Mesenchymal stem cell (in vitro differentiated cells and primary cell): ENCODE measurements around the gene FUCA2.
"Not testable (repeated sequence)": the region's sequence is repeated elsewhere in the genome, so short reads cannot be mapped to it uniquely, and the experiment has no call there.

ENCODE experiments used
- DNase-seq: peaks from one replicate; pipeline ENCODE4 v3.0.0-alpha.2; 2013
- H2AFZ ChIP-seq: one replicate; pipeline ENCODE4 v1.6.1; 2013; ENCODE audit warnings: low read depth, mild to moderate bottlenecking, control low read depth, inconsistent platforms, low read length, moderate library complexity
- H2AK5ac ChIP-seq: 2 replicates; pipeline ENCODE4 v1.6.1; 2013; ENCODE audit warnings: low read length, moderate library complexity, mild to moderate bottlenecking, inconsistent platforms; ENCODE audit not compliant: severe bottlenecking
- H2BK120ac ChIP-seq: one replicate; pipeline ENCODE4 v1.6.1; 2013; ENCODE audit warnings: low read depth, mild to moderate bottlenecking, inconsistent platforms, low read length, moderate library complexity
- H2BK12ac ChIP-seq, 2 experiments: one replicate each; pipeline ENCODE4 v1.6.1; 2013; ENCODE audit warnings: inconsistent platforms in 2 of 2, low read length in 2 of 2, mild to moderate bottlenecking in 2 of 2, moderate library complexity in 2 of 2, control low read depth in 1 of 2
- H2BK15ac ChIP-seq: one replicate; pipeline ENCODE4 v1.6.1; 2013; ENCODE audit warnings: mild to moderate bottlenecking, low read depth, inconsistent platforms; ENCODE audit not compliant: poor library complexity, severe bottlenecking
- H2BK5ac ChIP-seq: 2 replicates; pipeline ENCODE4 v1.6.1; 2013; ENCODE audit warnings: low read depth, mild to moderate bottlenecking, low read length, control low read depth, inconsistent platforms; ENCODE audit not compliant: poor library complexity, severe bottlenecking
- H3K14ac ChIP-seq, 2 experiments: one replicate each; pipeline ENCODE4 v1.6.1; 2013; ENCODE audit warnings: inconsistent platforms in 2 of 2, low read length in 2 of 2, control low read depth in 1 of 2, mild to moderate bottlenecking in 1 of 2, moderate library complexity in 1 of 2
- H3K18ac ChIP-seq, 2 experiments: one replicate each; pipeline ENCODE4 v1.6.1; 2013; ENCODE audit warnings: inconsistent platforms in 2 of 2, low read length in 2 of 2, control low read depth in 1 of 2, low read depth in 1 of 2, mild to moderate bottlenecking in 1 of 2
- H3K23ac ChIP-seq, 2 experiments: one replicate each; pipeline ENCODE4 v1.6.1; 2013; ENCODE audit warnings: inconsistent platforms in 2 of 2, low read length in 2 of 2, mild to moderate bottlenecking in 2 of 2, moderate library complexity in 2 of 2, control low read depth in 1 of 2
- H3K27ac ChIP-seq: 2 replicates; pipeline ENCODE4 v1.5.1; 2013; ENCODE audit warnings: mild to moderate bottlenecking, moderate library complexity, low read length, control low read depth, inconsistent platforms; ENCODE audit not compliant: poor library complexity, severe bottlenecking
- H3K27me3 ChIP-seq, 2 experiments: 2 replicates each; pipeline versions ENCODE4 v1.6.1 to v1.7.0; 2013; ENCODE audit warnings: low read length in 2 of 2, mild to moderate bottlenecking in 2 of 2, moderate library complexity in 2 of 2, control low read depth in 1 of 2, inconsistent platforms in 1 of 2; ENCODE audit not compliant: control insufficient read depth in 1 of 2, insufficient read depth in 1 of 2
- H3K36me3 ChIP-seq, 2 experiments: 2 replicates each; pipeline versions ENCODE4 v1.6.1 to v1.7.0; 2013; ENCODE audit warnings: low read length in 2 of 2, control low read depth in 1 of 2, inconsistent platforms in 1 of 2, low read depth in 1 of 2, mild to moderate bottlenecking in 1 of 2; ENCODE audit not compliant: insufficient read depth in 2 of 2, control insufficient read depth in 1 of 2
- H3K4ac ChIP-seq, 2 experiments: one replicate each; pipeline ENCODE4 v1.6.1; 2013; ENCODE audit warnings: inconsistent platforms in 2 of 2, low read length in 2 of 2, mild to moderate bottlenecking in 2 of 2, moderate library complexity in 2 of 2, control low read depth in 1 of 2, low read depth in 1 of 2
- H3K4me1 ChIP-seq: 2 replicates; pipeline ENCODE4 v1.6.1; 2013; ENCODE audit warnings: low read depth, low read length, control low read depth; ENCODE audit not compliant: control insufficient read depth, insufficient read depth
- H3K4me2 ChIP-seq: 2 replicates; pipeline ENCODE4 v1.6.1; 2013; ENCODE audit warnings: low read length, mild to moderate bottlenecking, inconsistent platforms; ENCODE audit not compliant: poor library complexity, severe bottlenecking
- H3K4me3 ChIP-seq, 2 experiments: 2 replicates each; pipeline versions ENCODE4 v1.5.1 to v1.7.0; 2013; ENCODE audit warnings: low read length in 2 of 2, mild to moderate bottlenecking in 2 of 2, control low read depth in 1 of 2, low read depth in 1 of 2; ENCODE audit not compliant: insufficient read depth in 1 of 2
- H3K79me1 ChIP-seq: replicated peaks from 2 replicates; pipeline ENCODE4 v1.6.1; 2013; ENCODE audit warnings: mild to moderate bottlenecking, control low read depth, low read length, inconsistent platforms; ENCODE audit not compliant: poor library complexity, severe bottlenecking
- H3K9ac ChIP-seq: 2 replicates; pipeline ENCODE4 v1.7.0; 2013; ENCODE audit warnings: mild to moderate bottlenecking, low read length, moderate library complexity
- H3K9me3 ChIP-seq: 2 replicates; pipeline ENCODE4 v1.7.0; 2013; ENCODE audit warnings: mild to moderate bottlenecking, low read length; ENCODE audit not compliant: control insufficient read depth
- H4K8ac ChIP-seq: one replicate; pipeline ENCODE4 v1.6.1; 2013; ENCODE audit warnings: inconsistent platforms, mild to moderate bottlenecking, low read length, moderate library complexity
- H4K91ac ChIP-seq: one replicate; pipeline ENCODE4 v1.6.1; 2013; ENCODE audit warnings: mild to moderate bottlenecking, low read length, inconsistent platforms
- WGBS: methylation state at CpG from one replicate; pipeline ENCODE4 v1.1.7; 2013; ENCODE audit warnings: mixed read lengths; 5-methylcytosine and 5-hydroxymethylcytosine counted together

FUCA2 gene

DNA sequence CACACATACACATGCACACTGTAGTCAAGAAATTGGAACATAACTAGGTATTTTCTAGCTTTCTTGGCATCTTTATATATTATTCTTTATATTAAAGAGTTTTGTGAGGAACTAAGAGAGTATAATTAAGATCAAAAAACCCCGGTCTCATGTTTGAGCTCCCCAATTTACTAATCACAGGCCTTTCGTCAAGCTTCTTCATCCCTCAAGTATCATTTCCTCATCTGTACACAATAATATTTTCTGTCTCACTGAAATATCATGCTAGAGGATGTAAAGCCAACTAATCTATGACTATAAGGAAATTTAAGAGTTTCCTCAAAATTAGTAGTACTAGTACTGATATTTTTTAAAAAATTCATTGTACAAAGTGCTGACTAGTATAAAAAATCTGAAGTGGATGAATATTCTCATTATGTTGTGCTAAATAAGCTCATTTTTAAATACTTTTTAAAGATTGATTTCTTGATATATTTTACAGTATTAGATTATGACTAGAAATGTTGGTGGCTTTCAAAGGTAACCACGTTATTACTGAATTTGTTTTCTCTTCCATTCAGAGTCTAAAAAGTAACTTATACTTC is 32.9 kb downstream of the FUCA2 start:
- H3K23ac ChIP-seq: no peak overlapping the region

DNA sequence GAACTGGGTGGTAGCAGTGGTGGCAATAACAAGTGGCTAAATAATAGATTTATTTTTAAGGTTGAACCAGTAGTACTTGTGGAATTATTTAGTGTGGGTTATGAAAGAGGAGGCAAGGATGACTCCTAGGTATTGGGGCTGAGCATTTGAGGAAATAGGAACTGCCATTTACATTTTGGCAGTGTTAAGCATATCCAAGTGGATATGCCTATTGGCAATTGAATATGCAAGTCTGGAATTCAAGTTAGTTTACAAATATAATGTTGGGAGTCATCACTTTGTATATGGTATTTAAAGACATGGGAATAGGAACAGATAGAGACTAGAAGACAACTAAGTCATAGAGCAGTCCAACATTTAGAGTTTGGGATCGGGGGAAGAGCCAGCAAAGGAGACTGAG is 35.0 kb downstream of the FUCA2 start:
- H2BK5ac ChIP-seq: no peak overlapping the region
- H3K4me3 ChIP-seq: no peak overlapping the region
- no peak overlapping the region for H3K14ac ChIP-seq
- no peak overlapping the region for H3K9ac ChIP-seq
- H2BK120ac ChIP-seq: no peak overlapping the region
- no peak overlapping the region for H3K4ac ChIP-seq
- no peak overlapping the region for H4K91ac ChIP-seq
- H3K4me1 ChIP-seq: no peaks in the 10 kb centered on the region
- H3K9me3 ChIP-seq: no peaks in the 10 kb centered on the region
- H3K27me3 ChIP-seq: no peaks in the 10 kb centered on the region
- no peak overlapping the region for H2BK12ac ChIP-seq
- no peak overlapping the region for H3K27ac ChIP-seq
- peaks cover 2% of the 10 kb centered on the region for H3K79me1 ChIP-seq
- no peak overlapping the region for H2BK15ac ChIP-seq
- no peak overlapping the region for H3K18ac ChIP-seq
- DNase-seq: no peak
- WGBS: 94% methylated on average over 1 of the region's 1 CpG
- peaks cover 12 to 73% of the 10 kb centered on the region in 2 experiments for H3K36me3 ChIP-seq
- no peak overlapping the region for H3K23ac ChIP-seq
- no peak overlapping the region for H2AK5ac ChIP-seq
- no peak overlapping the region for H3K4me2 ChIP-seq
- H4K8ac ChIP-seq: no peak overlapping the region
- no peak overlapping the region for H2AFZ ChIP-seq

More for the DNA sequence above, 32.9 kb downstream of the FUCA2 start:
- Histone ChIP-seq H3K4me1 (no peaks in the 10 kb centered on the region), H2BK120ac (no peak overlapping the region), H2AK5ac (no peak overlapping the region), H3K27ac (no peak overlapping the region), H3K4me2 (no peak overlapping the region), H4K91ac (no peak overlapping the region), H2BK5ac (no peak overlapping the region), H2BK12ac (no peak overlapping the region), H3K18ac (no peak overlapping the region), H3K4ac (no peak overlapping the region), H3K9me3 (no peaks in the 10 kb centered on the region), H4K8ac (no peak overlapping the region), H3K79me1 (peaks cover 1% of the 10 kb centered on the region), H3K4me3 (no peak overlapping the region), H3K27me3 (no peaks in the 10 kb centered on the region), H3K9ac (no peak overlapping the region), H3K14ac (no peak overlapping the region), H3K36me3 (peaks cover 11 to 57% of the 10 kb centered on the region in 2 experiments), H2BK15ac (no peak overlapping the region), H2AFZ (no peak overlapping the region)
- DNase-seq: no peak
- no CpG with 5 or more reads among the region's 3 CpGs for WGBS

DNA sequence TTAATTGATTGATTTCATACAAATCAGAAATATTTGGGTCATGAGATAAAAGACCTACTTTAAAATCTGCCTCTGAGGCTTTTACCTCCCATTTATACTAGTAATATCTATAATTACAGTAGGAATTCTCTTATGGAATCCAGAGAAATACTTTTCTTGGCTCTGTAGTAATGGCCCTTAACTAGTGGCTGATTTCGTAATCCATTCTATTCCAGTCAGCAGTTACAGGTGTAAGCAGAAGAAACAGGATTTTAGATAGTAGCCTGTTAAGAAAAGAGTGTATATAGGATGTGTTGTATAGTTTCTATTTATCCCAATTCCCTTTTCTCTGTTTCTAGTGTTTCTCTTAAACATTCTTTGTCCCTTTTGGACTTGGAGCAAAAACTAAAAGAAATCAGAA is 39.7 kb downstream of the FUCA2 start:
- H4K8ac ChIP-seq: no peak overlapping the region
- DNase-seq: no peak
- H2BK12ac ChIP-seq: no peak overlapping the region
- no peak overlapping the region for H3K14ac ChIP-seq
- H3K36me3 ChIP-seq: peaks cover 9 to 52% of the 10 kb centered on the region in 2 experiments
- H2BK15ac ChIP-seq: no peak overlapping the region
- no peak overlapping the region for H3K4me3 ChIP-seq
- no peaks in the 10 kb centered on the region for H3K27me3 ChIP-seq
- peaks cover 5% of the 10 kb centered on the region for H3K79me1 ChIP-seq
- no peaks in the 10 kb centered on the region for H3K4me1 ChIP-seq
- H2AFZ ChIP-seq: no peak overlapping the region
- no peak overlapping the region for H3K9ac ChIP-seq
- no peak overlapping the region for H2BK5ac ChIP-seq
- no peak overlapping the region for H2AK5ac ChIP-seq
- H3K9me3 ChIP-seq: no peaks in the 10 kb centered on the region
- H3K4ac ChIP-seq: no peak overlapping the region
- no peak overlapping the region for H4K91ac ChIP-seq
- no peak overlapping the region for H3K18ac ChIP-seq
- H3K23ac ChIP-seq: no peak overlapping the region
- WGBS: 100% methylated on average over 1 of the region's 1 CpG
- H2BK120ac ChIP-seq: no peak overlapping the region
- H3K4me2 ChIP-seq: no peak overlapping the region
- H3K27ac ChIP-seq: no peak overlapping the region

DNA sequence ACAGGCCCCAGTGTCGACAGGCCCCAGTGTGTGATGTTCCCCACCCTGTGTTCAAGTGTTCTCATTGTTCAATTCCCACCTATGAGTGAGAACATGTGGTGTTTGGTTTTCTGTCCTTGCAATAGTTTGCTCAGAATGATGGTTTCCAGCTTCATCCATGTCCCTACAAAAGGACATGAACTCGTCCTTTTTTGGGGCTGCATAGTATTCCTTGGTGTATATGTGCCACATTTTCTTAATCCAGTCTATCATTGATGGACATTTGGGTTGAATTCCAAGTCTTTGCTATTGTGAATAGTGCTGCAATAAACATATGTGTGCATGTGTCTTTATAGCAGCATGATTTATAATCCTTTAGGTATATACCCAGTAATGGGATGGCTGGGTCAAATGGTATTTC is 42.7 kb downstream of the FUCA2 start:
- not testable (repeated sequence) for H2BK15ac ChIP-seq, H3K4me3 ChIP-seq, H2BK5ac ChIP-seq, H3K4me1 ChIP-seq, H3K9ac ChIP-seq, DNase-seq, H4K91ac ChIP-seq, H3K4ac ChIP-seq, H3K14ac ChIP-seq, H3K9me3 ChIP-seq, H4K8ac ChIP-seq, H2BK120ac ChIP-seq, H3K18ac ChIP-seq, H3K27me3 ChIP-seq, H2AK5ac ChIP-seq, H2AFZ ChIP-seq, H2BK12ac ChIP-seq, H3K23ac ChIP-seq, H3K27ac ChIP-seq, H3K4me2 ChIP-seq, H3K79me1 ChIP-seq
- 100% methylated on average over 1 of the region's 2 CpGs for WGBS
- peaks cover 4 to 45% of the 10 kb centered on the region in 2 experiments for H3K36me3 ChIP-seq
